ENCODE measurements around the gene LENG9. TPM values are rescaled to one million over a fixed set of nuclear protein-coding genes. Genes with fewer than 3 reads are reported as not detected.
A peak's percentile ranks its signal among the peaks of the same experiment; 100 is the strongest.

LENG9 gene
- total and polyA plus RNA-seq, 3 experiments from 2014 or later, result 0.23 to 4.4 (median 3.8) TPM

GRCh38 chr19:54418930-54419800 lies 44.4 kb downstream of the LENG9 start:
- Mint-ChIP-seq H3K4me1 (peaks cover 16 to 17% (median 17%) of the 10 kb centered on the region in 3 donors), H3K27me3 (peaks cover 29 to 48% of the 10 kb centered on the region in 2 donors), H3K9me3 (peaks cover 0 to under 1% (median 0%) of the 10 kb centered on the region in 5 donors), H3K4me3 (no peak overlapping the region), H3K27ac (no peak overlapping the region), H3K36me3 (peaks cover 0 to 2% (median under 1%) of the 10 kb centered on the region in 3 donors)
- no peak for DNase-seq
- no peaks in the 10 kb centered on the region for H3K36me3 ChIP-seq (ENCODE audit: insufficient read depth, low read length)
- H3K27me3 ChIP-seq (ENCODE audit: insufficient read depth, low read length, poor library complexity, severe bottlenecking), result peaks cover 27% of the 10 kb centered on the region
- POLR2A ChIA-PET, result no interaction called here
- H3K4me3 ChIP-seq (ENCODE audit: low read length), result no peak overlapping the region
- H3K9me3 ChIP-seq (ENCODE audit: low read length), result no peaks in the 10 kb centered on the region
- H3K27ac ChIP-seq (ENCODE audit: low read depth, low read length), result no peak overlapping the region
- CTCF ChIA-PET, result interaction anchor here (0.8 kb wide), 1 partner anchor 59 kb away, joined by 3 read pairs; no protein-coding TSS in a partner anchor
- peaks cover 12% of the 10 kb centered on the region for H3K4me1 ChIP-seq (ENCODE audit: insufficient read depth, low read length)

- H3K4me3 ChIP-seq (ENCODE audit: low read length), result no peak overlapping the region
- Mint-ChIP-seq H3K27me3 (peaks cover 28 to 47% of the 10 kb centered on the region in 2 donors), H3K27ac (peak overlapping the region in 4 of 8 donors; percentile 5 to 72 (median 50)), H3K9me3 (peaks cover 0 to 2% (median 0%) of the 10 kb centered on the region in 5 donors), H3K36me3 (peaks cover 0 to 5% (median 2%) of the 10 kb centered on the region in 3 donors), H3K4me3 (peak overlapping the region in 5 of 7 donors; percentile 44 to 73 (median 69)), H3K4me1 (peaks cover 16 to 19% (median 19%) of the 10 kb centered on the region in 3 donors)
- H3K4me1 ChIP-seq (ENCODE audit: insufficient read depth, low read length), result peaks cover 12% of the 10 kb centered on the region
- H3K27me3 ChIP-seq (ENCODE audit: insufficient read depth, low read length, poor library complexity, severe bottlenecking), result peaks cover 27% of the 10 kb centered on the region
- ChIA-PET CTCF (no interaction called here), POLR2A (no interaction called here)
- no peaks in the 10 kb centered on the region for H3K9me3 ChIP-seq (ENCODE audit: low read length)
- H3K36me3 ChIP-seq (ENCODE audit: insufficient read depth, low read length), result no peaks in the 10 kb centered on the region
- no peak overlapping the region for H3K27ac ChIP-seq (ENCODE audit: low read depth, low read length)
- DNase-seq, result no peak
These were observed 45.3 kb downstream of the LENG9 start for GRCh38 chr19:54418030-54418929.

- ChIA-PET POLR2A (no interaction called here), CTCF (interaction anchor here (1.0 kb wide), 1 partner anchor 64 kb away, joined by 3 read pairs; no protein-coding TSS in a partner anchor)
- H3K36me3 Mint-ChIP-seq, result peaks cover 0 to 5% (median 2%) of the 10 kb centered on the region in 3 donors
- H3K9me3 Mint-ChIP-seq, result peaks cover 0 to 2% (median 0%) of the 10 kb centered on the region in 5 donors
- H3K27ac Mint-ChIP-seq, result no peak overlapping the region
- Histone ChIP-seq H3K27me3 (ENCODE audit: insufficient read depth, low read length, poor library complexity, severe bottlenecking) (peaks cover 27% of the 10 kb centered on the region), H3K4me1 (ENCODE audit: insufficient read depth, low read length) (peaks cover 12% of the 10 kb centered on the region), H3K9me3 (ENCODE audit: low read length) (no peaks in the 10 kb centered on the region), H3K27ac (ENCODE audit: low read depth, low read length) (no peak overlapping the region), H3K36me3 (ENCODE audit: insufficient read depth, low read length) (no peaks in the 10 kb centered on the region), H3K4me3 (ENCODE audit: low read length) (no peak overlapping the region)
- DNase-seq, result no peak
- peaks cover 23 to 48% of the 10 kb centered on the region in 2 donors for H3K27me3 Mint-ChIP-seq
- H3K4me1 Mint-ChIP-seq, result peaks cover 16 to 20% (median 19%) of the 10 kb centered on the region in 3 donors
- H3K4me3 Mint-ChIP-seq, result peak overlapping the region in 1 of 7 donors; percentile 2
These were observed 46.7 kb downstream of the LENG9 start for GRCh38 chr19:54416695-54417491.

GRCh38 chr19:54415901-54416673 lies 47.5 kb downstream of the LENG9 start:
- ChIA-PET POLR2A (no interaction called here), CTCF (interaction anchor here (0.7 to 1.6 kb wide), 3 partner anchors 25 to 65 kb away, joined by 3 to 4 read pairs (median 3); no protein-coding TSS in a partner anchor)
- H3K36me3 Mint-ChIP-seq, result peaks cover 0 to 5% (median 2%) of the 10 kb centered on the region in 3 donors
- Histone ChIP-seq H3K27ac (ENCODE audit: low read depth, low read length) (no peak overlapping the region), H3K36me3 (ENCODE audit: insufficient read depth, low read length) (no peaks in the 10 kb centered on the region), H3K4me1 (ENCODE audit: insufficient read depth, low read length) (peaks cover 12% of the 10 kb centered on the region), H3K4me3 (ENCODE audit: low read length) (no peak overlapping the region), H3K27me3 (ENCODE audit: insufficient read depth, low read length, poor library complexity, severe bottlenecking) (peaks cover 27% of the 10 kb centered on the region), H3K9me3 (ENCODE audit: low read length) (no peaks in the 10 kb centered on the region)
- peaks cover 16 to 20% (median 19%) of the 10 kb centered on the region in 3 donors for H3K4me1 Mint-ChIP-seq
- no peak overlapping the region for H3K4me3 Mint-ChIP-seq
- peak overlapping the region in 1 of 8 donors; percentile 82 for H3K27ac Mint-ChIP-seq
- no peak for DNase-seq
- H3K27me3 Mint-ChIP-seq, result peaks cover 20 to 48% of the 10 kb centered on the region in 2 donors
- H3K9me3 Mint-ChIP-seq, result peaks cover 0 to 2% (median 0%) of the 10 kb centered on the region in 5 donors

- peaks cover 23 to 48% of the 10 kb centered on the region in 2 donors for H3K27me3 Mint-ChIP-seq
- Histone ChIP-seq H3K4me3 (ENCODE audit: low read length) (no peak within 1 kb of the TSS), H3K27me3 (ENCODE audit: insufficient read depth, low read length, poor library complexity, severe bottlenecking) (peaks cover 27% of the 10 kb centered on the region), H3K9me3 (ENCODE audit: low read length) (no peaks in the 10 kb centered on the region), H3K36me3 (ENCODE audit: insufficient read depth, low read length) (no peaks in the 10 kb centered on the region), H3K4me1 (ENCODE audit: insufficient read depth, low read length) (peaks cover 12% of the 10 kb centered on the region), H3K27ac (ENCODE audit: low read depth, low read length) (no peak within 1 kb of the TSS)
- CTCF ChIA-PET, result interaction anchor here (0.7 to 1.6 kb wide), 2 partner anchors 25 to 66 kb away, joined by 3 to 4 read pairs; no protein-coding TSS in a partner anchor
- H3K27ac Mint-ChIP-seq, result peak within 1 kb of the TSS in 1 of 8 donors; percentile 82
- H3K4me3 Mint-ChIP-seq, result no peak within 1 kb of the TSS
- H3K9me3 Mint-ChIP-seq, result peaks cover 0 to 2% (median 0%) of the 10 kb centered on the region in 5 donors
- peaks cover 16 to 20% (median 19%) of the 10 kb centered on the region in 3 donors for H3K4me1 Mint-ChIP-seq
- peaks cover 0 to 5% (median 2%) of the 10 kb centered on the region in 3 donors for H3K36me3 Mint-ChIP-seq
- peak in 2 of 5 donors; percentile 21 to 34 for DNase-seq
- POLR2A ChIA-PET, result no interaction called here
These were observed 48.2 kb downstream of the LENG9 start, which contains the start of gene TTYH1 for GRCh38 chr19:54415208-54415900. Gene TTYH1 (plus strand): TSS chr19:54415464. CDS start chr19:54415553, 89 bp downstream.

- Histone ChIP-seq H3K27me3 (ENCODE audit: insufficient read depth, low read length, poor library complexity, severe bottlenecking) (peaks cover 18% of the 10 kb centered on the region), H3K27ac (ENCODE audit: low read depth, low read length) (no peak overlapping the region), H3K36me3 (ENCODE audit: insufficient read depth, low read length) (no peaks in the 10 kb centered on the region), H3K4me1 (ENCODE audit: insufficient read depth, low read length) (peaks cover 12% of the 10 kb centered on the region), H3K4me3 (ENCODE audit: low read length) (no peak overlapping the region), H3K9me3 (ENCODE audit: low read length) (no peaks in the 10 kb centered on the region)
- Mint-ChIP-seq H3K4me3 (no peak overlapping the region), H3K9me3 (peaks cover 0 to 4% (median 2%) of the 10 kb centered on the region in 5 donors), H3K27me3 (peaks cover 20 to 40% of the 10 kb centered on the region in 2 donors), H3K36me3 (peaks cover 0 to 5% (median 2%) of the 10 kb centered on the region in 3 donors), H3K4me1 (peaks cover 16 to 20% (median 19%) of the 10 kb centered on the region in 3 donors), H3K27ac (peak overlapping the region in 2 of 8 donors; percentile 16 to 44)
- CTCF ChIA-PET, result interaction anchor here (1.6 kb wide), 1 partner anchor 24 kb away, joined by 4 read pairs; no protein-coding TSS in a partner anchor
- DNase-seq, result no peak
- POLR2A ChIA-PET, result no interaction called here
These were observed 49.4 kb downstream of the LENG9 start for GRCh38 chr19:54414156-54414555.

Data from CD8-positive, alpha-beta memory T cell (primary cell).